Posterior vena cava (tissue), 2 donors: Measurements from ENCODE around the gene DLEC1. TPM values are rescaled to one million over a fixed set of nuclear protein-coding genes. Genes with fewer than 3 reads are reported as not detected.

Source experiments
- DNase-seq: peaks from one replicate; pipeline ENCODE4 v3.0.0-alpha.2; 2020; ENCODE audit warnings: low spot score
- intact Hi-C, 2 donors: fragments of 100-400 bp; cut with DNase I; formaldehyde crosslinking; loops; one replicate each; pipeline versions ENCODE4 v1.14.1 to v1.14.2; 2022 to 2023
- total RNA-seq, 2 donors: library from RNA; stranded (reverse); fragmentation: NEBNext Ultra II Directional; extraction: Animal tissue kit (Norgen Biotek cat#: 25700); gene quantifications; one replicate each; pipeline ENCODE4 v1.2.1, GENCODE V29; 2021
- donor health status: DM: yes; HTN: yes; CAD: no.
- donor health status: DM: yes; HTN: yes; CAD: no.

The DLEC1 gene
- total RNA-seq, 2 donors from 2014 or later: 0.14 to 0.51 TPM

DNA sequence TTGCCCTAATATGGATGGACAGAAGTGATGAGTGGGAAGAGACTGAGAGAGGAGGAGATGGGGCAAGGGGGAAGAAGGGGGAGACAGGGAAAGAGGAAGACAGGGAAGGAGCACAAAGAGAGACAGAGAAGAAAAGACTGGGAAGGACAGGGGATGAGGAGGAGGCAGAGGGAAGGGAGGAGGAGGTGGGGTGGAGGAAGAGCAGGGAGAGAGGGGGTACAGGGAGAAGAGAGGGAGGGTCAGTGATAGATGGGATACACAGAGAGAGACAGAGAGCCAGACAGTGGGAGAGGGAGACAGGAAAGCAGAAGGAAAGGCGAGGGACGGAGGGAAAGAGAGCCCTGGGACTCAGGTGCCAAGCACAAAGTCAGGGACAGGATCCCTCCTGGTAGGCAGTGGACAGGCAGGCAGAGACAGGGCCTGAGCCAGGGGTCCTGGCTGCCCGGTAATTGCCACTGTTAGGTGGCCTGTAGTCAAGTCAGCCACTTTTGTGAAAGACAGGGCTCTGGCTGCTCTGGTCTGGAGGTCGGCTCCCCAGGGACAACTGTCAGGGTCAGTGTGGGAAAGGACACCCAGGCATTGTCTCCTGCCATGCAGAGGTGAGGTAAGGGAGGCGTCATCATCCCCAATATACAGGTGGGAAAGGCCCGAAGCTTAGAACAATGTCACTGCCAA lies 38.6 kb upstream of the DLEC1 start:
- peak; percentile 68 for DNase-seq
- intact Hi-C loops: no loop called here

DNA sequence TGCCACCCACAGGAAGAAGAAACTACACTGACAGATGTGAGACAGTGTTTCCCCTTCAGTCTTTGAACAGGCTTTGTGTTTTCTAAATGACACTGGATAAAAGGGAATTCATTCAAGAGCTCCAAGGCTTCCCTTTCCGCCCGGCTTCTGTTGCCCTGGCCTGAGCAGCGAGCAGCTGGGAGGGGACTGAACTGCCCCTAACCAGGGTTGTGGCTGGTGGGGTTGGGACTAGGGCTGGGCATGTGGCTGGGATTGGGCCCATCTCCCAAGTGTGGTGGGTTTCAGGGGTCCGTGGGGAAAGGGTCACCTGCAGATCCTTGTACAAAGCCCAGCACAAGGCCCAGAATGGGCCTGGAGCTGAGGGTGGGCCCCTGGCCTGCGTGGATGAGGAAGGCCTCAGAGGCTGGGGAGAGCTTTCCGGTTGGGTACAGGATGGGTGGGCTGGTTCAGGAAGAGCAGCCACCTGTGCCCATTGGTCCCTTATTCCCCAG lies 38.0 kb upstream of the DLEC1 start:
- peak; percentile 64 for DNase-seq
- intact Hi-C loops: no loop called here

GRCh38 chr3:38001456-38002081 lies 37.4 kb upstream of the DLEC1 start:
- peak; percentile 72 for DNase-seq
- intact Hi-C loops: no loop called here

- intact Hi-C loops: no loop called here
- peak; percentile 71 for DNase-seq
Measured at GRCh38 chr3:38002291-38002876, 36.6 kb upstream of the DLEC1 start.

- DNase-seq: peak; percentile 71
- intact Hi-C loops: no loop called here
Measured at GRCh38 chr3:38002940-38003339, 36.1 kb upstream of the DLEC1 start.

DNA sequence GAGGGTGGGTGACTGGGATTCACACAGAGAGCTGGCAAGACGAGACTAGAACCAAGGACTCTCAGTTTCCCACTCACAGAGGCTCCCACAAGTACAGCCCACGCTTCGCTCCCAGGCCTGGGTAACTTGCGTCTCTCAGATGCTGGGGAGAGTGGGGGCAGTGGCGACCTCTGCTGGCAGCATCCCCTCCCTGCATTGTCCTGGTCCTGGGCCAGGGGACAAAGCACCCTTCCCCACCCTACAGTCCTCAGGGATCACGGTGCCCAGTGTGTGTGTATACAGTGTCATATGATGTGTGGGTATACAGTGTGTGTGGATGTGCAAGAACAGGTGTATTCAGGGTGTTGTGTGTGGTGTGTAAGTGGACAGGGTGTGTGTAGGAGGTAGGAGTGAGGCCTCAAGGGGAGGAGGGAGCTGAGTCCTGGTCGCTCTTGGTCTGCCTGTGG lies 35.6 kb upstream of the DLEC1 start:
- DNase-seq: peak; percentile 89
- intact Hi-C loops: no loop called here

GRCh38 chr3:38003817-38004414 lies 35.1 kb upstream of the DLEC1 start:
- DNase-seq: peak; percentile 80
- intact Hi-C loops: no loop called here

GRCh38 chr3:38004415-38005075 lies 34.5 kb upstream of the DLEC1 start:
- peak; percentile 90 for DNase-seq
- intact Hi-C loops: no loop called here

DNA sequence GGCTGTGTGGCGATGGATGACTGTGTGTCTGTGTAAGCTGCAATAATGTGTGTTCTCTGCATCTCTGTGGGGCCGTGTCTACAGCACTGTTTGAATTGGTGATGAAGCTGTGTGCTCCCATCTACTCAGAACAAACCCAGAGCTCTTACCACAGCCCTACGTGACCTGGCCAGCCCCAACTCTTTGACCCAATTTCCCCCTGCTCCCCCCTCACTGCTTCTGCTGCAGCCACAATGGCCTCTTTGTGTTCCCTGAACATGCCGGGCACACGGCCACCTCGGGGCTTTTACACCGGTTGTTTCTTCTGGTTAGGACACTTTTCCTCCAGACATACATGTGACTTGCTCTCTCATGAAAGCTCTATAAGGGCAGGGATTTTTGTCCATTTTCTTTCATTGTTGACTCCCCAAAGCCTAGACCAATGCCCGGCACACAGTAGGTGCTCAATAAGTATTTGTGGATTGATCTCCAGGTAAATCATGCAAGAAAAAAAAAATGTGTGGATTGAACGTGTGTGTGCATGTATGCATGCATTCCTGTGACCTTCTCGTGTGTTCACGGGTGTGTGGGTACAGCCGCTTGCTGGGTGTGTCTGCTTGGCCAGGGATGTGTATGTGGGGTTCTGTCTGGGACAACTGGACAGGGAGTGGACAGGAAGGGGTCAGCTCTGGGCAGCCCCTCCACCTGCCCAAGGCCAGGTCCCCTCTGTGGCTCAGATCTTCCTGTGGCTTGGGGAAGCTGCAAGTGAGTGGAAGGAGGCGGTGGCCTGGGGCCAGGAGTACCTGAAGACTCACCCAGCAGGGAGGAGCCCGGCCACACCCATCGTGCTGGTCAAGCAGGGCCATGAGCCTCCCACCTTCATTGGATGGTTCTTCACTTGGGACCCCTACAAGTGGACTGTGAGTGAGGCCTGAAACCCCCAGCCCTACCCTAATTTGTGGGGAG lies 33.7 kb upstream of the DLEC1 start:
- intact Hi-C loops: no loop called here
- DNase-seq: peak; percentile 79

- peak; percentile 55 for DNase-seq
- intact Hi-C loops: no loop called here
Measured at GRCh38 chr3:38006031-38006430, 33.0 kb upstream of the DLEC1 start.

- DNase-seq: no peak
- intact Hi-C loops: no loop called here
Measured at GRCh38 chr3:38006445-38006995, 32.5 kb upstream of the DLEC1 start.

DNA sequence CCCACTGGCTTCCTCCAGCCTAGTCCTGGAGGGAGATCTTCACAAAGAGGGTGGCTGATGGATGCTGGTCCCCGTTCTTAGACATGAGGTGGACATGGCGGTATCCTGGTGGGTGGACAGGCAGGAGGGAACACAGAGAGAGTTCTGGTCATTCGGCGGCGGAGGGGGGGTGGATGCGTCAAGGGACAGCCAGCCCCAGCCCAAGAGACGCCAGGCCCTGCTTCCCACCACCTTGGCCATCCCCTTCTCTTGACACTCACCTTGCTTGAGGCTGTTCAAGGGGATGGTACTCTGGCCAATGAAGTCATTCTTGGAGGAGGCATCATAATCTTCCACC lies 31.3 kb upstream of the DLEC1 start:
- no peak for DNase-seq
- intact Hi-C loops: no loop called here

DNA sequence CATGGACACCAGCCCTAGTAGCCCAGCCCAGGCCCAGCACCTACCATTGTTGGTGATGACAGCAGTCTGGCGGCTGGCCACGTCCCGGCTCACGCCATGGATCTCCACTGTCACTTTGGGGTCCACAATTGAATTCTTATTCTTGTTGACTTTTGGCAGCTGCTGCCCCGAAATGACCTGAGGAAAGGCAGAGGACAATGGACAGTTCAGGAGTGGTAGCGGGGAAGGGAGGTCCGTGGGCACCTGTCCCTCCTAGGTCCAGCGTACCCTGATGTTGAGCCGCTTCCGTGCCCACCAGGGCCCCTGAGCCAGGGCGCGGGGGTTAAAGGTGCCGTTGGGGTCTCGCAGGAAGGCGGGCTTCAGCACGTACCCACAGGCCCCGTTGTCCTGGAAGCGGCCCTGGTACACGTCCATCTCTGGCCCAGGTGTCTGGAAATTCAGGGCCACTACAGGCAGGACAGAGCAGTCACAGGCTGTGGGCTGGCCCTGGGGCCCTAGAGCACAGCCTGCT lies 30.8 kb upstream of the DLEC1 start:
- intact Hi-C loops: no loop called here
- no peak for DNase-seq

DNA sequence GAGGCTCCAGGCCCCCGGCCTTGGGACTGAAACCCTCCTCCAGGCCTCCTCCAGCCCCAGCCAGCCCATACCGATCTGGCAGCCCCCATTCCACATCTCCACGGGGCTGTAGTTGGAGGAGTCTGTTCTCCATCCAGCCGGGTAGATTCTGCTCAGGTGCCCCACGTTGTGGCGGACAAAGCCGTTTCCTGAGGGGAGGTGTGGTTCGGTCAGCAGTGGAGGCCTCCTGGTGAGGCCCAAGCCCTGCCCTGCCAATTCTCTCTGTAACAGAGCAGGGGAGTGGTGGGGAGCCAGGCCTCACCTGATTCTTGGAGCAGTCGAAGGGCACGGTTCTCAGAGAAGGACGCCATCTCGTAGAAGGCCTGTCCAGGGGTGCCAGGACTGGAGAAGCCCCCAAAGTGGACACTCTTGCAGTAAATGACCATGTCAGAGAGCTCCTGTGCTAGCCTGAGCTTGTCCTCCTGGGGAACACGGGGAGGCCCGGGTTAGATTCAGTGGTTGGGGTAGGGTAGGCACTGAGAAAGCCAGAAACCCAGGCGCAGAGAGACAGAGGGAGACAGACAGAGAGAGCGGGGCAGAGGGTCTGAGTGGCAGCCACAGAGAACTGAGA lies 29.9 kb upstream of the DLEC1 start:
- DNase-seq: no peak
- intact Hi-C loops: no loop called here

DNA sequence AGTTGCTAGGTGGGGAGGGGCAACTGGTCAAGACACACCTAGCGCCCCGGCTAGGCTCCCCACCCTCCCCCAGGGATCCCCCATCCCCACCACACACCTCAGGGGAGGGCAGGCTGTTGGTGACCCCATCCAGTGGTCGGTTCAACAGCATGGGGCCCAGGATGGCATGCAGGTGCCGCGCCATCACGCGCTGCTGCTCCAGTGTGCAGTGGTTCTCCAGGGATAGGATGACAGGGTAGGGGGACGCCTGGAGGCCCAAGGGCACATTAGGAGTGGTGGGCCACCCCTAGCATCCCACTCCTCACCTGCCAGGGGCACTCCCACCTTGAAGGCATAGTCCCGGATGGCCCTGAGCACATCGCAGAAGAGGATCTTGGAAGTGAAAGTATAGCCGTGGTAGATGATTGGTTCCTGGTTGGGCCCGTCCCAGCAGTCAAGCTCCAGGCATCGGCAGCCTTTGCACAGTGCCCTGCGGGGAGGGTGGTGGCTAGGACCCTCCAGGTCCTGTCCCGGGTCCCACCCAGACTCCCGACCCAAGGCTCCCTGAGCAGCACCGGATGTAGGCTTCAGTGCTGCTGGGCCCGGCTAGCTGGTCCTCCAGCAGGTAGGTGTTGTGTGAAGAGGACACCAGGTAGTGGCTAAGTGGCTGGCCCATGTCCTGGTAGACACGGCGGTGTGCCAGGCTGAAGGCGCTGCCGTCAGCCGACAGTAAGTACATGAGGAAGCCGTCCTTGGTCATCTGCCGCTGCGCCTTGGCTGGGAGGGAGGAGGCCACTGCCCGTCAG lies 29.0 kb upstream of the DLEC1 start:
- peak; percentile 82 for DNase-seq
- intact Hi-C loops: no loop called here

- peak; percentile 76 for DNase-seq
- intact Hi-C loops: no loop called here
Measured at GRCh38 chr3:38011111-38011510, 27.9 kb upstream of the DLEC1 start.

- DNase-seq: peak; percentile 8
- intact Hi-C loops: no loop called here
Measured at GRCh38 chr3:38015485-38015884, 23.5 kb upstream of the DLEC1 start.
